Left forelimb (tissue), 1 donor: ENCODE results near the gene ILF3.
A peak's percentile ranks its signal among the peaks of the same experiment; 100 is the strongest.

Source experiments
- DNase-seq: peaks from one replicate; pipeline ENCODE4 v3.0.0-alpha.2; 2018; ENCODE audit warnings: low spot score

ILF3 gene

DNA sequence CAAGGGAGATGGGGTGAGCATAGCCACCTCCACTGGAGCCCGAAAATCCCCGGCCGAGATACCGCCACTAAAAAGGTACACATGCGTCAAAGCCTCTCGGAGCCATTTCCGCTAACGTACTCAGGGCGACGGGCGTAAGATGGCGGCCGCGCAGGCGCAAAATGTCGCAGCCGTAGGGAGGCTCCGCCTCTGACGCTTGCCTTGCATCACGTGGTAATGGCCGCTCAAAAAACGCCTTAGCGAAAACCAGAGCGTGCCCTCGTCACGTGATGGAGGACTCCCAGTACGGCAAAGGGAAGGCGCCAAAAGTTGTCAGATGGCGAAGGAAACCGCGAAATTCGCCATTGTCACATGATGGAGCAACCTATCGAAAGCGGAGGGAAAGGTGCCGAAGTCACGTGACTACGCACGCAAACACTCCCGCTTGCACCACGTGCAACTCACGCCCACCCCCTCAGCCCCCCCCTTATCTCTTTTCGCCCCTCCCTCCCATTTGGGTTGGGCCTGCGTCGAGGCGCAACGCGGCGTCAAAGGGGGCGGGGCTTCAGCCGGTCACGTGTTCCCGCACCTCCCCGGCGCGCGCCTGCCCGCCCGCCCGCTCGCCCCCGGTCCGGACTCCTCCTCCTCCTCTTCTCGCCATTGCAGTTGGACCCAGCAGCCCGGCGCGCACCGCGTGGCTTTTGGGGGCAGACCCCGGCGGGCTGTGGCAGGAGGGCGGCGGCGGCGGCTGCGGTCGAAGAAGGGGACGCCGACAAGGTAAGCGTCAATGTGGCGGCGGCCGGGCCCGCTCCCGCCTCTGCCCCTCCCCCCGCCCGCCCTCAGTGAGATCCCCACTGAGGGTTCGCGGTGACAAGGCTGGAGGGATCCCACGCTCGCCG lies at the start of gene ILF3:
ILF3 (plus strand) TSS at position 615 of the 878 bp plus-strand sequence. CDS start 16,260 bp downstream, outside the sequence.
- peak; percentile 99 for DNase-seq

- DNase-seq, result no peak
Observed at GRCh38 chr19:10604460-10604980, 49.6 kb upstream of the ILF3 start.

GRCh38 chr19:10611907-10612306 lies 42.2 kb upstream of the ILF3 start:
- DNase-seq, result no peak

DNA sequence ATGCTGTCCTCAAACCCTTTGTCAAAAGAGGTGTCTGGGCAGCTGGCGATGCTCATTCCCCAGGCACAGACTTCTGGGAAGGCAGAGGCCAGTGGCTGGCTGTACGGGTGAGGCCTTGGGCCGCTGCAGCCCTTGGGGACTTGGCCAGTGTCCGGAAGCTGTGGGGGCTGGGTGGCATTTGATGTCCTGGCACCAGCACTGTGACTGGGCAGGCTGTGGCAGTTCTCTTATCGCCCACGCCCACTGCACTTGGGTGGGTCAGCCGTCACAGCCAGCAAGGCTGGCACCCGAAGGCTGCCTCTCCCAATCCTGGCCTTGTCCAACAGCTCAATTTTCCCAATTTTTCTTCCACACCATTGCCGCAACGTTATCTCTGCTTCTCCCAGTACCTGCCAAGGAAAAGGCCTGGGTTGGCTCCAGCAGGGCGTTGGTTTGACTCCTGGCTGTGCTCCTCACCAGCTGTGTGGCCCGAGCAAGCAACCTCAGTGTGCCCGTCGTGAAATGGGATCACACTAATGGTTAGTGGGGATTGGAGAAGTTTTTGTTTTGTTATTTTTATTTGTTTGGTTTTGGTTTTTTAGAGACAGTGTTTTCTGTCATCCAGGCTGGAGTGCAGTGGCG lies 41.5 kb upstream of the ILF3 start:
- no peak for DNase-seq

DNA sequence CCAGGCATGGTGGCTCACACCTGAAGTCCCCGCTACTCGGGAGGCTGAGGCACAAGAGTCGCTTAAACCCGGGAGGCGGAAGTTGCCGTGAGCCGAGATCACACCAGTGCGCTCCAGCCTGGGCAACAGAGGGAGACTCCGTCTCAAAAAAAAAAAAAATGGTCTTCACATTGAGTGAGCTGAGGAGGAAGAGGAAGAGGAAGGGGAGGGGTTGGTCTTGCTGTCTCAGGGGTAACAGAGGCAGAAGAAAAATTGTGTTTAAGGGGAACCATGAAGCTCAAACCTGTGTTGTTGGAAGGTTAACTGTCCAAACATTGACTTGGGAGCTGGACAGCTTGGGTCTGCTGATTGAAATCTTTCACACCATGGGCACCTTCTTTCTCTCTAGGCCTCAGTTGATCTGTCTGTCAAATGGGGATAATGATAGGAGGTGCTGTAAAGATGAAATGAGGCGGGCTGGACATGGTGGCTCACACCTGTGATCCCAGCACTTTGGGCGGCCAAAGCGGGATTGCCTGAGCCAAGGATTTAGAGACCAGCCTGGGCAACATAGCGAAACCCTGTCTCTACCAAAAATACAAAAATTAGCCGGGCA lies 38.6 kb upstream of the ILF3 start:
- no peak for DNase-seq

DNA sequence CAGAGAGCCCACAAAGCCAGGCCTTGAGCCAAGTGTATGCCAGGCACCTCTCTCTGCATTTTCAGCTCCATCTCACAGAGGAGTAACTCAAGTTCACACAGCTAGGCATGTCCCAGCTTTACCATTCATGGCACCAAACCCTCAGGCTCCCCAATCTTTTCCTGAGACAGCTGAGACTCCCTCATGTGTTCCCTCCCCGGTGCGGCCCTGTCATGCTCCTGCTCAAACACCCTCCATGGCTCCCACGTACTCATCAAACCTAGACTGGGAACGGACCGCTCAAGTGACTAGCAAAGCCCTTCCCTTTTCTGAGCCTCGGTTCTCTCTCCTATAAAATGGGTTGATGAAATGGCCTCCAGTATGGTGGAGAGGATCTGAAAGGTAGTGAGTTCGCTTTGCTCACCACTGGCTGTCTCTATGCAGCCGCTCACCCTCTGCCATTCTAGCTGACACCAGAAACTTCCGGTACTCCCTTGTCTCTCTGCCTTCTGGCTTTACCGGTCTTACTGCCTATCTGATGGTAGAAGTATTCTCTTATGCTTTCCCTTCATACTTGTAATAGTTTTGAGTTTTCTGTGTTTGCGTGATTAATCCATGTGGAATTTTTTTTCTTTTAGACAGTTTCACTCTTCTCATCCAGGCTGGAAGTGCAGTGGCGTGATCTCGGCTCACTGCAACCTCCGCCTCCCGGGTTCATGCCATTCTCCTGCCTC lies 36.6 kb upstream of the ILF3 start:
- no peak for DNase-seq

DNA sequence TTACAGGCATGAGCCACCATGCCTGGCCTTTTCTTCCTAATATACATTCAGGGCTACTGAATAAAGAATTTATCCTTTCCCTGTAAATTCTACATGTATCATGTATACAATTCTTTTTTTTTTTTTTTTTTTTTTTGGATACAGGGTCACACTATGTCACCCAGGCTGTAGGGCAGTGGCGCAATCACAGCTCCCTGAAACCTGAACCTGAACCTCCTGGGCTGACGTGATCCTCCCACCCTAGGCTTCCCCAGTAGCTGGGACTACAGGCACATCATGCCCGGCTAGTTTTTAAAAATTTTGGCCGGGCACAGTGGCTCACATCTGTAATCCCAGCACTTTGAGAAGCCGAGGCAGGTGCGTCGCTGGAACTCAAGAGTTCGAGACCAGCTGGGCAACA lies 35.3 kb upstream of the ILF3 start:
- DNase-seq, result no peak

DNA sequence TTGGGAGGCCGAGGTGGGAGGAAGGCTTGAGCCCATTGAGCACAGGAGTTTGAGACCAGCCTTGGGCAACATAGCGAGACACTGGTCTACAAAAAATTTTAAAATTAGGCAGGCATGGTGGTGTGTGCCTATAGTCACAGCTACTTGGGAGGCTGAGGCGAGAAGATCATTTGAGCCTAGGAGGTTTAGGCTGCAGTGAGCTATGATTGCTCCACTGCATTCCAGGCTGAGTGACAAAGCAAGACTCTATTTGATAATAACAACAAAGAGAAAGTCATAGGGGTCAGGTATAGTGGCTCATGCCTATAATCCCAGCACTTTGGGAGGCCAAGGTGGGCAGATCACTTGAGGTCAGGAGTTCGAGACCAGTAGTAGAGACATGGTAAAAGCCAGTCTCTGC lies 33.4 kb upstream of the ILF3 start:
- DNase-seq, result no peak

- no peak for DNase-seq
Observed at GRCh38 chr19:10621966-10622365, 32.2 kb upstream of the ILF3 start.

- no peak for DNase-seq
Observed at GRCh38 chr19:10624585-10624984, 29.6 kb upstream of the ILF3 start.

DNA sequence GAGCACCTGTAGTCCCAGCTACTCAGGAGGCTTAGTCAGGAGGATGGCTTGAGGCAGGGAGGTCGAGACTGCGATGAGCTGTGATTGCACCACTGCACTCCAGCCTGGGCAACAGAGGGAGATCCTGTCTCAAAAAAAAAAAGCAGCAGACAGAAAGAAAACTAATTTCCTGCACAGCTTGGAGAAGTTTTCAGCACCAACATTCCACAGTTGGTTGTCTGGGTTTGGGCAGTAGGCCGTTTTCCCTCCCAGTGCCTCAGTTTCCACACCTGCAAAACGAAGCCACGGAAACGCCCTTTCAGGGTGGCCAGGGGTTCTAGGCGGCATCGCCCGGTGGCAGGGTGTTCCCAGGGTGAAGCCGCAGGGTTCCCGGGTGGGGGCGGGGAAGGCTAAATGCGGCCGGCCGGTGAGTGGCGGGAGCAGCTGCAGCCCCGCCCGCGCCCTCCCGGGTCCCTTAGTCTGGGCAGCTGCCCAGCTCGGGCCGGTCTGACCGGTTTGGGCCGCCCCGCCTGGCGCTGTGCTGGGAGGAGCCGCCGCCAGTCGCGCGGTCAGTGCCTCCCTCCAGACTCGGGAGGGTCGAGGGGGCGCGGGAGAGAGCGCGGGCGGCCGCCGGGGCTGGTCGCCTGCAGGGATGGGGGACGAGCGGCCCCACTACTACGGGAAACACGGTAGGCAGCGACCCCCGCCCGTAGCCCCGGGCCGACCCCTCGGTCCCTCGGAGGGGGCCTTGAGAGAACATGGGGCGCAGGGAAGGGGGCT lies 29.0 kb upstream of the ILF3 start, which contains the start of gene SLC44A2:
SLC44A2 (plus strand) TSS at position 551 of the 759 bp plus-strand sequence; CDS start at position 632, 81 bp downstream.
- peak; percentile 91 for DNase-seq

GRCh38 chr19:10625762-10626138 lies 28.4 kb upstream of the ILF3 start:
- DNase-seq, result no peak

- no peak for DNase-seq
Observed at GRCh38 chr19:10631874-10632273, 22.3 kb upstream of the ILF3 start.

GRCh38 chr19:10634430-10634829 lies 19.7 kb upstream of the ILF3 start:
- DNase-seq, result no peak

DNA sequence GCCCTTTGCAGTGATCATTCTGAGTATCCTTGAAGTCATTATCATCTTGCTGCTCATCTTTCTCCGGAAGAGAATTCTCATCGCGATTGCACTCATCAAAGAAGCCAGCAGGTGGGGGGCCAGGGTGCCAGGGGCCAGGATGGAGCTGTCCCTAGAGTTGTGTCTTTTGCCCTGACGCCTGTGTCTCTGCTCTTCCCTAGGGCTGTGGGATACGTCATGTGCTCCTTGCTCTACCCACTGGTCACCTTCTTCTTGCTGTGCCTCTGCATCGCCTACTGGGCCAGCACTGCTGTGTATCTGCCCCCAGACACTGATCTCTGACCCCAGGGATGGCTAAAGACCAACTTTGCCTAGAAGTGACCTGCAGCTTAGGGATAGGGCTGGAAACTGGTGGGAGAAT lies 19.2 kb upstream of the ILF3 start:
- no peak for DNase-seq

DNA sequence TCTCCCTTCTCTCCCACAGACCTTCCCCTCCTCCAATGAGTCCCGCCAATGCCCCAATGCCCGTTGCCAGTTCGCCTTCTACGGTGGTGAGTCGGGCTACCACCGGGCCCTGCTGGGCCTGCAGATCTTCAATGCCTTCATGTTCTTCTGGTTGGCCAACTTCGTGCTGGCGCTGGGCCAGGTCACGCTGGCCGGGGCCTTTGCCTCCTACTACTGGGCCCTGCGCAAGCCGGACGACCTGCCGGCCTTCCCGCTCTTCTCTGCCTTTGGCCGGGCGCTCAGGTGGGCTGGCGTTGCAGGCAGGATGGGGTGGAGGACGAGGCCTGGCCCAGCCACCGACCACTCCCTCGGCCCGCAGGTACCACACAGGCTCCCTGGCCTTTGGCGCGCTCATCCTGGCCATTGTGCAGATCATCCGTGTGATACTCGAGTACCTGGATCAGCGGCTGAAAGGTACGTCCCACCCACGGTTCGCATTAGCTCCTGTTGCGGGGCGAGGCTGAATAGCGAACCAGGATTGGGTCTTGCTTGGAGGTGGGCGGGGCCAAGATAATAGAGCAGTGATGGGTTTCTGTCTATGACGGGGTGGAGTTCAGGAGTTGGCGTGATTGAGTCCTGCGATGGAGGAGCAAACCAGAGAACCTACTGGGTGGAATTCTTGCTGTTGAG lies 17.7 kb upstream of the ILF3 start:
- no peak for DNase-seq

DNA sequence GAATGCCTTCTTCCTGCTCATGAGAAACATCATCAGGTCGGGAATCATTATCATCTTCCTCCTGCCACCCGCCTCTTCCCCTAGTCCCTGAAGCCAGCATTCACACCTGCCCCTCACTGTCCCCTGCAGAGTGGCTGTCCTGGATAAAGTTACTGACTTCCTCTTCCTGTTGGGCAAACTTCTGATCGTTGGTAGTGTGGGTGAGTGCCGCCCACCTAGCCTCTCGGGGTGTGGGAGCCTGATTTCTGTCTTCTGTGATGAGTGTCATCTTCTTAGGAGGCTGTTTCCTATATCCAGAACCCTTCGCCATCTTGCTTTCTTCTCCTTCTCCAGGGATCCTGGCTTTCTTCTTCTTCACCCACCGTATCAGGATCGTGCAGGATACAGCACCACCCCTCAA lies 16.3 kb upstream of the ILF3 start:
- DNase-seq, result no peak

- DNase-seq, result no peak
Observed at GRCh38 chr19:10639836-10640235, 14.3 kb upstream of the ILF3 start.

DNA sequence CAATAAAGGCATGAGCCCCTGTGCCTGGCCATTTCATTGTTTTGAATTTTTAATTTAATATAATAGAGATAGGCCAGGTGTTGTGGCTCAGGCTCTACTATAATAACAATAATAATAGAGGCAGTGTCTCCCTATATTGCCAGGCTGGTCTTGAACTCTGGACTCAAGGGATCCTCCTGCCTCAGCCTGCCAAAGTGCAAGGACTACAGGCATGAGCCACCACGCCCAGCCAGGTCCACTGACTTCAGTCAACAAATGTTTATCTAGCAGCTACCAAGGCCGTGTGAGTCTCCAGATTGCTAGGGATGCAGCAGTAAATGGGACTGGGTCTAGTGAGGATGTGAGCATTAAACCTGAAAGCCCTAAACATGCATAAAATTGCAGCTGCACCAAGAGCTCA lies 13.8 kb upstream of the ILF3 start:
- DNase-seq, result no peak

GRCh38 chr19:10641248-10641647 lies 12.9 kb upstream of the ILF3 start:
- DNase-seq, result no peak
